Dendritic cell treated with granulocyte-macrophage colony-stimulating factor and Interleukin-4, amounts not matched to agents 40 ng/mL and 50 ng/mL, for 4 days (primary cell): ENCODE results near the gene ZNF148.
"Not testable (repeated sequence)": the region's sequence is repeated elsewhere in the genome, so short reads cannot be mapped to it uniquely, and the experiment has no call there.

ENCODE experiments used
- H3K27ac Mint-ChIP-seq: one replicate; pipeline ENCODE4 v1.8.0; 2022; ENCODE audit warnings: mild to moderate bottlenecking, mixed read lengths
- H3K27me3 Mint-ChIP-seq: one replicate; pipeline ENCODE4 v1.8.0; 2022; ENCODE audit warnings: mild to moderate bottlenecking, mixed read lengths
- H3K36me3 Mint-ChIP-seq: one replicate; pipeline ENCODE4 v1.8.0; 2022; ENCODE audit warnings: low read depth, mixed read lengths
- H3K4me1 Mint-ChIP-seq: one replicate; pipeline ENCODE4 v1.8.0; 2022; ENCODE audit warnings: low read depth, mixed read lengths
- H3K4me3 Mint-ChIP-seq: one replicate; pipeline ENCODE4 v1.8.0; 2022; ENCODE audit warnings: mild to moderate bottlenecking, moderate library complexity, mixed read lengths
- H3K9me3 Mint-ChIP-seq: one replicate; pipeline ENCODE4 v1.8.0; 2022; ENCODE audit warnings: mixed read lengths
- intact Hi-C: fragments of 100-400 bp; cut with micrococcal nuclease; formaldehyde crosslinking; loops from one replicate; pipeline ENCODE4 v1.15.0; 2022

Gene ZNF148

DNA sequence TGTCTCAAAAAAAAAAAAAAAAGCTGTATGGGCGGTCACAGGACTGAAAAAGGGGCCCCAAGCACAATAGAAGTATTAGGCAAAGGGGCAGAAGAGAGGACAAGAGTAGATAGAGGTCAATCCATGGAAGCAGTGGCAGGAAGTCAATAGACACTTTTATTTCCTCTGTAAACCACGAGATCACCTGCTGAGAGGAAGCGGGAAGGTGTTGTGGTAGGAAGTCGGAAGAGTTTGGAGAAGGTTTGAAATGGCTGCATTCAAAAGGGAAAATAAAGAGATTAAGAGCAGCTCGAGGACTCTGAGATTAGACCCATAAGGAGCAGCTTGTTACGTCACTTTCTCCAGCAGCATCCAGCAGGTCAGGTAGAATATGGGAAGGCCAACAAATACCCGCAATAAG, 14.2 kb upstream of the ZNF148 start:
- H3K4me1 Mint-ChIP-seq, result peaks cover 5% of the 10 kb centered on the region
- peaks cover 2% of the 10 kb centered on the region for H3K27me3 Mint-ChIP-seq
- no peak overlapping the region for H3K27ac Mint-ChIP-seq
- H3K4me3 Mint-ChIP-seq, result no peak overlapping the region
- no peaks in the 10 kb centered on the region for H3K36me3 Mint-ChIP-seq
- intact Hi-C loops, result no loop called here
- H3K9me3 Mint-ChIP-seq, result no peaks in the 10 kb centered on the region

DNA sequence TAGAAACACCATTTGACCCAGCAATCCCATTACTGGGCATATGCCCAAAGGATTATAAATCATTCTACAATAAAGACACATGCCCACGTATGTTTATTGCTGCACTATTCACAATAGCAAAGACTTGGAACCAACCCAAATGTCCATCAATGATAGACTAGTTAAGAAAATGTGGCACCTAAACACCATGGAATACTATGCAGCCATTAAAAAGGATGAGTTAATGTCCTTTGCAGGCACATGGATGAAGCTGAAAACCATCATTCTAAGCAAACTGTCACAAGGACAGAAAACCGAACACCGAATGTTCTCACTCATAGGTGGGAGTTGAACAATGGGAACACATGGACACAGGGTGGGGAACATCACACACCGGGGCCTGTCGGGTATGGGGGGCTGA, 13.2 kb upstream of the ZNF148 start:
- H3K9me3 Mint-ChIP-seq, H3K27me3 Mint-ChIP-seq, H3K27ac Mint-ChIP-seq, H3K36me3 Mint-ChIP-seq, H3K4me3 Mint-ChIP-seq, H3K4me1 Mint-ChIP-seq, intact Hi-C loops: not testable (repeated sequence)

DNA sequence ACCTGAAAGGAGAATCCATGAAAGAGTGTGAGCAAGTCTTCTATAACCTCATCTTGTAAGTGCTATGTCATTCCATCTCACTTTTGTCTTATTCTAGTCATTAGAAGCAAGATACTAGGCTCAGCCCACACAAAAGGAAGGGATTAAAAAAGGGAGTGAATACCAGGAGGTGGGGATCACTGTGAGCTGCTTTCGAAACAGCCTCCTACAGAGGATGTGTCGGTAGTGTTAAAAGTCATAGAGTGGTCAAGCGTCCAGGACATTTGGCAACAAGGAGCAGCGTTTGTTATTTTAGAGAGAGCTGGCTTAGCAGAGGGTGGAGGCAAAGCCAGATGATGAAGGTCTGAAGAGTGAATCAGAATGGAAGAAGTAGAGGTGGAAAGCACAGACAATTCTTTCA, 11.7 kb upstream of the ZNF148 start:
- intact Hi-C loops, result no loop called here
- Mint-ChIP-seq H3K36me3 (no peaks in the 10 kb centered on the region), H3K27me3 (peaks cover 2% of the 10 kb centered on the region), H3K4me3 (no peak overlapping the region), H3K4me1 (peaks cover 14% of the 10 kb centered on the region), H3K27ac (no peak overlapping the region), H3K9me3 (no peaks in the 10 kb centered on the region)

DNA sequence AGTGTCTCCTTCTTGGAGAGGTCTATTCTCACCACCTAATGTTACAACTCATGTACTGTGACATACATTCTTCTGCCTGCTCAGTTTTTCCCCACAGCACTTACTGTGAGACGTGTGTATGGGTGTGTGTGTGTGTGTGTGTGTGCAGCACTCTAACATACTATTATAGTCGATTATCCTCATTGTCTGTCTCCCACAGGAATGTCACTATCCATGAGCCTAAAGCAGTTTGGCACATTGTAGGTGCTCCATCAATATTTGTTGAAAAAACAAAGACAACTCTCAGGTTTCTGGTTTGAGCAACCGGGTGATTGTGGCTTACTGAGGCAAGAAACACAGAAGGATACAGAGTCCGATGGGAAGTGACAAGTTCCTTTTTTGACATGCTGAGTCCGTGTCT, 8.6 kb upstream of the ZNF148 start:
- intact Hi-C loops, result no loop called here
- H3K27ac Mint-ChIP-seq, result no peak overlapping the region

DNA sequence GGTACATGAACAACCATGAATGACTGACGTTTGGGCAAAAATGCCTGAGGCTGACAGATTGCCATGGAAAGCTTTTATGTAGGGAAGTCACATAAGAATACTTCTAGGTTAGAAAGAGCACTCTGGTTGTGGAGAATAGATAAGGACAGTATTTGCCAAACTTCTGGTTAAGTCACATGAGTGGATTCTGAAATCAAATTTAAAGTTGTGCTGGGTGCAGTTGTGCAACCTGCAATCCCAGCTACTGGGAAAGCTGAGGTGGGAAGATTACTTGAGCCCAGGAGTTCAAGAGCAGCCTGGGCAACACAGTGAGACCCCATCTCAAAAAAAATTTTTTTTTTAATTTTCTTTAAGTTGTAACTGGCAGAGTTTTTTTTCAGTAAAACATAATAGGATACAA, 7.2 kb upstream of the ZNF148 start:
- Mint-ChIP-seq H3K27ac (no peak overlapping the region), H3K4me3 (no peak overlapping the region), H3K9me3 (no peaks in the 10 kb centered on the region), H3K4me1 (peaks cover 9% of the 10 kb centered on the region), H3K27me3 (no peaks in the 10 kb centered on the region), H3K36me3 (no peaks in the 10 kb centered on the region)
- intact Hi-C loops, result no loop called here

More for the DNA sequence above, 8.6 kb upstream of the ZNF148 start:
- H3K4me3 Mint-ChIP-seq, result no peak overlapping the region
- H3K27me3 Mint-ChIP-seq, result peaks cover 2% of the 10 kb centered on the region
- no peaks in the 10 kb centered on the region for H3K36me3 Mint-ChIP-seq
- H3K9me3 Mint-ChIP-seq, result no peaks in the 10 kb centered on the region
- peaks cover 9% of the 10 kb centered on the region for H3K4me1 Mint-ChIP-seq

DNA sequence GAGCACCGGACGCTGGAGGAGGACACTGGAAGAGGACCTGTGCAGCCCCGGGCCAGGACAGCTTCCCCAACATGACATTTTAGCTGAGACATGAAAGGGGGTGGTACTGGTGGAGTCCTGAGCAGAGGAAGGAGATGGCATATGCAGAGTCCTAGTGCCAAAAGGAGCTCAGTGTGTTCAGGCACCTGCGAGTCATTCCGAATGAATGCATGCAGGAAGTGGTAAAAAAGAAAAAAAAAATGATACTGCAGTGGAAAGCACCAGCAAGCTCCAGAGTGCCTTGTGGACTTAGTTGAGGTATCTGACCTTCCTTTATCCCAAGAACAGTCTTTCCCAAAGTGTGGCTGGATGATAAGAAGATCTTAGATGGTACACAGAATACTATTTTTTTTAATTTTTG, 6.6 kb upstream of the ZNF148 start:
- Mint-ChIP-seq H3K4me3 (no peak overlapping the region), H3K36me3 (no peaks in the 10 kb centered on the region), H3K9me3 (no peaks in the 10 kb centered on the region), H3K27ac (no peak overlapping the region), H3K4me1 (peaks cover 9% of the 10 kb centered on the region), H3K27me3 (no peaks in the 10 kb centered on the region)
- intact Hi-C loops, result no loop called here

DNA sequence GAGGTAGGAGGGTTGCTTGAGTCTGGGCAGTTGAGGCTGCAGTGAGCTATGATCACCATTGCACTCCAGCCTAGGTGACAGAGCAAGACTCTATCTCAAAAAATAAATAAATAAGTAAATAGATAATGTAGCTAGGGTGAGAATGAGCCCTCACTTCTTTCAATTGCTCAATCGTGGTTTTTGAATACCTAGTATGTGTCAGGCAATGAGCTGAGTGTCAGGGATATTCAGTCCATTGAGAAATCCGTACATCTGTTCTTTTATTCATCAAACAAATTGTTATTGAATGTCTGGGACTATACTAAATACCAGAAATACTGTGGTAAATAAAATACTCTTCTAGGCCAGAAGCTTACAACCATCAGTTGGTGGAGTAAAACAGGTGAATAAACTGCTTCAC, 6.2 kb upstream of the ZNF148 start:
- no peaks in the 10 kb centered on the region for H3K36me3 Mint-ChIP-seq
- peaks cover 9% of the 10 kb centered on the region for H3K4me1 Mint-ChIP-seq
- H3K4me3 Mint-ChIP-seq, result no peak overlapping the region
- H3K9me3 Mint-ChIP-seq, result no peaks in the 10 kb centered on the region
- H3K27ac Mint-ChIP-seq, result no peak overlapping the region
- no peaks in the 10 kb centered on the region for H3K27me3 Mint-ChIP-seq
- intact Hi-C loops, result no loop called here

DNA sequence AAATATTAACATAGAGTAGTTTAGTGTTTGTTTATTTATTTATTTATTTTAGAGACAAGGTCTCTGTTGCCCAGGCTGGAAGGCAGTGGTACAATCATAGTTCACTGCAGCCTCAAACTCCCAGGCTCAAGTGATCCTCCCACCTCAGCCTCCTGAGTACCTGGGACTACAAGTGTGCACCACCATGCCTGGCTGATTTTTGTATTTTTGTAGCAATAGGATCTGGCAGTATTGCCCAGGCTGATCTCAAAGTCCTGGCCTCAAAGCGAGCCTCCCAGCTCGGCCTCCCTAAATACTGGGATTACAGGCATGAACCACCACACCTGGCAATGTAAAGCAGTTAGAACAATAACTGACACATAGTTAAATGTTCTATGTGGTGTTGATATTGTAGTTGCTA, 4.4 kb upstream of the ZNF148 start:
- no peak overlapping the region for H3K4me3 Mint-ChIP-seq
- intact Hi-C loops, result no loop called here
- no peak overlapping the region for H3K27ac Mint-ChIP-seq
- H3K9me3 Mint-ChIP-seq, result no peaks in the 10 kb centered on the region
- peaks cover 11% of the 10 kb centered on the region for H3K36me3 Mint-ChIP-seq
- H3K4me1 Mint-ChIP-seq, result peaks cover 20% of the 10 kb centered on the region
- H3K27me3 Mint-ChIP-seq, result no peaks in the 10 kb centered on the region

DNA sequence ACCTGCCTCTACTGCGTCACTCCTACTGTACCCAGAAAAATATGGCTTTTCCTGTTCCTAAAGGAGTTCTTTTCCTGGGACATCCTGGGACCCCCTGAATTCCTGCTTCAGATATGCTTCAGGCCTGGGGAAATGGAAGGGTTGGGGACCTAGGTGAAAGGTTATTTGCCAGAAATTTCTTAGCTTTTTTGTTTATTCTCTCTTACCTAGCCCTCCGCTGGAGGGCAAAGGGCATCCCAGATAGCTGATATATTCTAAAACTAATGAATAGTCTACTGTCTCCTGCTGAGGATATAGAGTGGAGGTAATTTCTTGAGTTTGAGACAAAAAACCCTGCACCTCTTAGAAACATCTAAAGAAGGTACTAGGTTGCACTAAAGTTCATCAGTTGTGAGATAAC, 3.6 kb upstream of the ZNF148 start:
- intact Hi-C loops, result no loop called here
- H3K27ac Mint-ChIP-seq, result no peak overlapping the region
- peaks cover 15% of the 10 kb centered on the region for H3K36me3 Mint-ChIP-seq
- H3K27me3 Mint-ChIP-seq, result no peaks in the 10 kb centered on the region
- H3K4me3 Mint-ChIP-seq, result no peak overlapping the region
- peaks cover 28% of the 10 kb centered on the region for H3K4me1 Mint-ChIP-seq
- H3K9me3 Mint-ChIP-seq, result no peaks in the 10 kb centered on the region

DNA sequence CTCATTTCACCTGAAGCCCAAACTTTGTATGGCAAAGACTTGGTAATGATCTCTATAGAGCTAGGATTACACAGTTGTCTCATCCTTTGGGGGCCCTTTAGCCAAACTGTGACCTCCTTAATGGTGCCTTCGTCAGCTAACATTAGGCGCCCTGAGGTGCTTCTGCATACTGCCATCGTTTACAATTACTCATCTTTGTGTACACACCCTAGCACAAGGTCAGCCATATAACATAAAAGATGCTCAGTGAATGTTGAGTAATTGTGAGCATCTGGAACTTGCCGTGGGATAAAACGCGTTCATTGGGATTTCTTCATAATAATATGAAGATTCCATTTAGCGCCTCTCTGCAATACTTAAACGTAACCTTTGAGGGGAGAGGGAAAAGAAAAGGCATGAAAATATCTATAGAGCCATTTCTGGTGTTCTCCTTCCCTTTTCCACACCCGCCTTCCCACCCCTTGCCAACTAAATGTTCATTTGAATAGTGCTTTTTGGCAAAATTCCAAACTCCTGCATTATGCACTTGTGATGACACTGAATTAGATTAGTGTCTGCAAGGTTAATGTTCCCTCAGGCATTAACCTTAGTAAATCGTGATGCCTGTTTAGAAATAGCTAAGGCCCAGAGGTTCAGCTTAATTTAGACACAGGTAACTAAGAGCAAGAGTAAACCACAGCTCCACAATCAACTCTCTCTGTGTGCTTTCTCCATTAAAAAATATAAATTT, 990 bp upstream of the ZNF148 start:
- Mint-ChIP-seq H3K9me3 (no peaks in the 10 kb centered on the region), H3K27ac (peak overlapping the region; percentile 99), H3K4me3 (peak overlapping the region; percentile 98), H3K4me1 (peaks cover 25% of the 10 kb centered on the region), H3K36me3 (peaks cover 22% of the 10 kb centered on the region), H3K27me3 (no peaks in the 10 kb centered on the region)
- intact Hi-C loops, result no loop called here

DNA sequence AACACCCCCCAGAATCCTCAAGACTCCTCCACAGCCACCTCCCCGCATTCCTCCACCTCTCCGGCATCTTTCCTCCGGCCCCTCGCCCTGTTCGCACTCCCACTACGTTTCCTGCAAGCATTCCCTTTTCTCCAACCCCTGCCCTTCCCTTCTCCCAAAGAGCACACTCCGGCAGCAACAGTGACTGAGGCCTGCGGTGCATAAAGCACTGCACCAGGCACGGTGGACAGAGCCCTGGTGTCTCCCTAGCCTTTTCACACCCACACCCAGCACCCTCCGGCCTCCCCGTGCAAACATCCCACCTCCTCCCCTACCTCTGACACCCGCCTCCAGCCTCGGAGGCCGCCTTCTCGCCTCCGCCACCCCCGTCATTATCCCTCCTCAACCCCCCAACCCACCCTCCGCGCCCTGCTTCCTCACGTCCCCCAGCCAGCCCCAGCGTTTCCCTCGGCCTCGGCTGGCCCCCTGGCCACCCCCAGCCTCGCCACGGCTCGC, 577 bp downstream of the ZNF148 start:
- intact Hi-C loops, result loop anchor here (5.0 kb wide), 1 partner anchor 62 kb away; no protein-coding TSS in a partner anchor

DNA sequence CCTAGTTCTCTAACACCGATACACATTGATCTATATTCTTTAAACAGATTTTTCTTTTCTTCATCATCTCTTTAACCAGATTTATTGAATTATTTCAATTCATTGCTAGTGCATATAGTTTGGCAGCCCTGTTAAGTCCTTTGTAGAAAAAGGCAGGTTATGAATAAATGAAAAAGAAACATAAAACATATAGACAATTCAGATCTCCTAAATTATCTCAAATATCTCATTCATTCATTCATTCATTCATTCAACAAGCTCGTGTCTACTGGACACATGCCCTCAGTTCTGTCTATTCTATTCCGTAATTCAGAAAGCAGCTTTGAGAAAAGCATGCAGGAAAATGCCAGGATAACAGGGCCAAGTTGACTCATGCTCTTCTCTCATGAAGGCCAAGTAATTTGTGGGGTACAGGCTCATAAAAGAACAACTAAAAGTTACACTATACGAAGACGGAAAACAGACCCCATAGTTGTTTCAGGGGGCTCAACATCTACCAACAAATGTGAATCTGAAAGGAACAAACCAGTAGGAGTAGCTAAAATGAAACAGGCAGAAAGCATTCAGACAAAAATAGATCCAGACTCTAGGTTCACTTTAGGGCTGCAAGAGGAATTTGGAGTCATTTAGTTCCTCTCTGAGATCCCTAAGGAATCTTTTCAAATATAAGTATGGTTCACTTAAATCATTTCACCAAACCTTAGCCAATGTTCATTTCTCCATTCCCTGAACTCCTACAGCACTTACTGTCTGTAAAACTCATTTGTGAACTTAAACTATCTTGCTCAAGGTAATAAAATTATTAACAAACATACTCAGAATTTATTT, 7.5 kb downstream of the ZNF148 start:
- Mint-ChIP-seq H3K4me1 (peaks cover 62% of the 10 kb centered on the region), H3K27ac (no peak overlapping the region), H3K4me3 (no peak overlapping the region), H3K9me3 (no peaks in the 10 kb centered on the region), H3K36me3 (peaks cover 13% of the 10 kb centered on the region), H3K27me3 (no peaks in the 10 kb centered on the region)
- intact Hi-C loops, result no loop called here

More for the DNA sequence above, 577 bp downstream of the ZNF148 start:
- H3K36me3 Mint-ChIP-seq, result peaks cover 22% of the 10 kb centered on the region
- peaks cover 38% of the 10 kb centered on the region for H3K4me1 Mint-ChIP-seq
- H3K27me3 Mint-ChIP-seq, result no peaks in the 10 kb centered on the region
- H3K27ac Mint-ChIP-seq, result peak overlapping the region; percentile 99
- H3K4me3 Mint-ChIP-seq, result peak overlapping the region; percentile 99
- no peaks in the 10 kb centered on the region for H3K9me3 Mint-ChIP-seq

DNA sequence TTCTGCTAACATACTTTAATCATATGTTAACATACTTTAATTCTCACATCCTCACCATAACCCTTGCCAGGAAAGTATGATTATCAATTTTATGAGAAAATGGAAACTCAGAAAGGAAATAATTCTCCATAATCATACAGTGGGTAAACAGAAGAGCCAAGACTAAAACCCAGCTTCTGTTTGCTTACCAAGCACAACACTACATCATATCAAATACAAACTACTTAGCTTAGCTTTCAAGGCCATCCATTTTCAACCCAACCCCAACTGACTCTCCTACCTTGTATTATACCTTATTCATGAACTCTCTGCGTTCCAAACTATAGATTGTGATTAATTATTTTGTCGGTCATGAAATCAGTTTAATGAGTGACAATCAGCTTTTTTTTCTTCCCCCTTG, 9.0 kb downstream of the ZNF148 start:
- H3K9me3 Mint-ChIP-seq, result no peaks in the 10 kb centered on the region
- intact Hi-C loops, result no loop called here
- peaks cover 13% of the 10 kb centered on the region for H3K36me3 Mint-ChIP-seq
- H3K27ac Mint-ChIP-seq, result no peak overlapping the region
- H3K27me3 Mint-ChIP-seq, result no peaks in the 10 kb centered on the region
- peaks cover 72% of the 10 kb centered on the region for H3K4me1 Mint-ChIP-seq
- no peak overlapping the region for H3K4me3 Mint-ChIP-seq

DNA sequence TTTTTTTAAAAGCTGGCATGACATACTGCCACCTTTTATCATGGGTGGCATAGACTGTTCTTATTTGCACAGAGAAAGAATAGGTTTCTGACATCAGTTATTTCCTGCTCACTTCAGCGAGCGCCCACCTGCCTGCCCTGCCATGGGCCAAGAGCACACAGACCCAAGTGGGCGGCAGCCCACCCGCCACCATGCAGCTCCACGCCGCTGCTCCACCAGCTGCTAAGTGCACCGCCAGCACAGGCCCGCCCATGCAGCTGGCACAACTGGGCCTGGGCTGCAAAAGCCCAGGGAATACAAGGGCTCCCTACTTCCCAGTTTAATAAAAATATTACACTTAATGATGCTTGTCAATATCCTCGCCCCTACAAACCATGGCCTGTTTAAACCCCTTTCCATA, 15.4 kb downstream of the ZNF148 start:
- intact Hi-C loops, result no loop called here
- Mint-ChIP-seq H3K4me1 (peaks cover 65% of the 10 kb centered on the region), H3K36me3 (peaks cover 13% of the 10 kb centered on the region), H3K27me3 (no peaks in the 10 kb centered on the region), H3K4me3 (no peak overlapping the region), H3K27ac (no peak overlapping the region), H3K9me3 (no peaks in the 10 kb centered on the region)
